HG03139 (cell line): Measurements from ENCODE around the gene TUBA4A.
"Not testable (repeated sequence)": the region's sequence is repeated elsewhere in the genome, so short reads cannot be mapped to it uniquely, and the experiment has no call there.

Experiments
- ATAC-seq: cut with Tn5 transposase; IDR thresholded peaks from one replicate; pipeline ENCODE4 v1.9.1; 2021; ENCODE audit not compliant: unreplicated experiment

TUBA4A gene

DNA sequence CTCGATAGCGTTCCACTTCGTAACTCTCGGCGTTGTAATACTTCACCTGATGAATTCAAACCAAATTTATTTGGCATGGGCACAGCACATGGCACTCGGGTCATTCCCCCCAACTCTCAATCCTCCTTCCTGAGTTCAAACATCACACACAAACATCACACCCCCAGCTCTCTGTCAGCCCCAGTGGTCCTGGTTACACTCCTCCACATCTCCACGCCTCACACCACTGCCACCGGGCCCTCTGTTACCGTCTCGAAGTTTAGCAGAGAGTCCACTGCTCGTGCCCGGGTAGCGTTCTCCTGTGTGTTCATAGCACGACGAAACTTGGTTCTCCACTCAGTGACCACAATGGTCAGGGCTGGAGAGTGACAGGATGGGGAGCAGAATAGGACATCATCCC is 39.6 kb downstream of the TUBA4A start:
- ATAC-seq, result no peak

DNA sequence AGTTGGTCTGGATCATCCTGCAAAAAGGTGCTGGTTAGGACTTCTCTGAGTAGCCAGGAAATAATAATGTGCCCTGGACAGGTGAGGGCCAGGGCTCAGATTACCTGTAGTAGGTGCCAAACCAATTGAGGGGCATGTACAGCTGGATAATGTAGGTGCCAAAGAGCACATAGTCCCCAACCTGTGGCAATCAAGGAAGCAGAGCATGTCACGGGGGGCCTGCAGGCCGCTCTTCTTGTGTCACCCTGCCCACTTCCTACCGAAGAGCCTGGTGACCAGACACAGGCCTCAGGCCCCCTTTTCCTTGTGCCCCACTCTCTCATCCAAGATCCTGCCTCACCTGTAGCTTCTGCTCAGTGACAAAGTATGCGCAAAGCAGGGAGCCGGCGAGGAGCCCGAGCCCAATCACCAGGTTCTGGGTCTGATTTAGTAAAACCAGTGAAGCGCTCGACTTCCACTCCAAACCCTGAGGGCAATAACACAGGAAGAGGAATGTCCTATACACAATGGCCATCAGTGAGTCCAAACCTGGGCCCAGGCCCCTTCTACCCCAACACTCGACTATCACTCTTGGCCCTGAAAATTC is 40.1 kb downstream of the TUBA4A start:
- no peak for ATAC-seq

- no peak for ATAC-seq
Observed at GRCh38 chr2:219213026-219213415, 40.7 kb downstream of the TUBA4A start.

GRCh38 chr2:219210886-219211362 is 42.8 kb downstream of the TUBA4A start:
- no peak for ATAC-seq

DNA sequence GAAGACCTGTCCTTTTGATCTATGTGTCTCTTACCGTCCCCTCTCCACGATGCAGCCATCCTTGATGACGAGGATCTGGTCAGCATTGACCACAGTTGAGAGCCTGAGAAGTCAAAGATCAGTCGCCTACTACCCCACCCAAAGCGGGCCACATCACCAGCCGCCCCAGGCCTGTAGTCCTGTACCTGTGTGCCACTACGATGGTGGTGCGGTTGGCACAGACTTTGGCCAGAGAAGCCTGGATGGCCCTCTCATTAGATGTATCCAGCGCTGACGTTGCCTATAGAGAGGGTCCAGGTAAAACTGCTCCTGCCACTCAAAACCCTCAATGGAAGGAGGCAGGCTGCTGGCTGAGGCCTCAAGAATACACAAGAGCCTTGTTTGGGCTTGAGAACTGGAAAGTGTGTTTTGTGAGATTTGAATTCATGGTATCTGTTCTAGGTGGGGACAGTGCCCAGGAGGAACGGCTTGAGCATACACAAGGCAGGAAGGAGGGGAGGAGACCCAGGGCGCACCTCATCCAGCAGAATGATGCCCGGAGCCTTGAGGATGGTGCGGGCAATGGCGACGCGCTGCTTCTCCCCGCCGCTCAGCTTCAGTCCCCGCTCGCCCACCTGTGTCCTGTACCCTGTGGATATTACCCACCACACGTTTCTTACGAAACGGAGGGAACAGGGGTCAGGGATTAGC is 43.4 kb downstream of the TUBA4A start:
- no peak for ATAC-seq

- no peak for ATAC-seq
Observed at GRCh38 chr2:219209236-219210195, 44.2 kb downstream of the TUBA4A start.

DNA sequence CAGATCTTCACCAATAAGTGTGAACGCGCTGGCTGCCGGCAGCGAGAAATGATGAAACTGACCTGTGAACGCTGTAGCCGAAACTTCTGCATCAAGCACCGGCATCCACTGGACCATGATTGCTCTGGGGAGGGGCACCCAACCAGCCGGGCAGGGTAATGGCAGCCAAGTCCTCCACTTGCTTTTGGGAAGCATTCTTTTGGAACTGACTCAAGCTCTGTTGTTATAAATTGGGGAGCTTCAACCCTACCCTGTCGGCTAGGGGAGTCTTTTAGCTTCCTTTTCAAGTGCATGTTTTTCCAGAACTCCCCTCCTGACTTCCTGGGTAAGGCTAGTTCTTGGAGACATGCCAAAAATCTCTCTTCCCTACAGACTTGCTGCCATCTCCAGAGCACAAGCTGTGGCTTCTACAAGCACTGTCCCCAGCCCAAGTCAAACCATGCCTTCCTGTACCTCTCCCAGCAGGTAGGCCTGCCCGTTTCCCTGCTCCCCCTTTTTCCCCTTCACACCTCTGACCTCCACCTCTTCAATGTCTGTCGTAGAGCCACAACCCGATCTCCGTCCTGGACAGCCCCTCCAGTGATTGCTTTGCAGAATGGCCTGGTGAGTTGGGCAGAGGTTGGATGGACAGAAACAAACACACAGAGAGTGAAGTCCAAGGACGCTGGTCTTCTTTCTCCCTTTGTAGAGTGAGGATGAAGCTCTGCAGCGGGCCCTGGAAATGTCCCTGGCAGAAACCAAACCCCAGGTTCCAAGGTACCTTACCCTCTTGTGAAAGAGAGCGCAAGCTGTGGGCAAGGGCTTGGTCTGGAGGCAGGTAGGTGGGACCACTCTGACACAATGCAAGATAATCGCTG is 45.6 kb downstream of the TUBA4A start:
- ATAC-seq, result no peak

DNA sequence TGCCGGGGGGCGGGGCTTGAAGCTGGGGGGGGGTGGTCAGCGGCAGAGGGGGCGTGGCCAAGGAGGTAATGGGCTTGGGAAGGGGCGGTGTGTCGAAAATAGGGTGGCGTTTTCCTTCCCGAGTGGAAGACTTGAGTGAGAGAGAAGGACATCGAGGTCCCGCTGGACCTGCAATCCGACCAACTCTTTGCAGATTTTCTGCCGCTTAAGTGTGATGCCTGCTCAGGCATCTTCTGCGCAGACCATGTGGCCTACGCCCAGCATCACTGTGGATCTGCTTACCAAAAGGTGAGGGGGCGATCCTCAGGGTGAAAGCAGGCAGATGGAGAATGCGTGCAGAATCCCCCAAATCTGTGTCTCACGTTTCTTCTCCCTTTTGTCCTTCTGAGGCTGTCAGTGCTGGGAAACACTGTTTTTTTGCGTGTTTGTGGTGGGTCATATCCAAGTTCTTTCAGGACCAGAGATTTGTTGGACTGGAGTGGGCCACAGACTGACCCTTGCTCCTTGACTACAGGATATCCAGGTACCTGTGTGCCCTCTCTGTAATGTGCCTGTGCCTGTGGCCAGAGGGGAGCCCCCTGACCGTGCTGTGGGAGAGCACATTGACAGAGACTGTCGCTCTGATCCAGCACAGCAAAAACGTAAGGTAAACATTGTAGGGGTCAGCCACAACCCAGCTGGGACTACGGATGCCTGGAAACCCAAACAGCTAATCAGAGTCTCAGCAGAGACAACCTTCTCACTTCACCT is 46.4 kb downstream of the TUBA4A start:
- ATAC-seq, result no peak

GRCh38 chr2:219206328-219207133 is 47.2 kb downstream of the TUBA4A start, which contains the start of gene ZFAND2B:
ZFAND2B (plus strand) TSS chr2:219206782; CDS start chr2:219206988, 206 bp downstream.
- peak; percentile 98 for ATAC-seq

- ATAC-seq, result no peak
Observed at GRCh38 chr2:219205981-219206327, 47.8 kb downstream of the TUBA4A start.

- ATAC-seq, result no peak
Observed at GRCh38 chr2:219205165-219205538, 48.6 kb downstream of the TUBA4A start.

DNA sequence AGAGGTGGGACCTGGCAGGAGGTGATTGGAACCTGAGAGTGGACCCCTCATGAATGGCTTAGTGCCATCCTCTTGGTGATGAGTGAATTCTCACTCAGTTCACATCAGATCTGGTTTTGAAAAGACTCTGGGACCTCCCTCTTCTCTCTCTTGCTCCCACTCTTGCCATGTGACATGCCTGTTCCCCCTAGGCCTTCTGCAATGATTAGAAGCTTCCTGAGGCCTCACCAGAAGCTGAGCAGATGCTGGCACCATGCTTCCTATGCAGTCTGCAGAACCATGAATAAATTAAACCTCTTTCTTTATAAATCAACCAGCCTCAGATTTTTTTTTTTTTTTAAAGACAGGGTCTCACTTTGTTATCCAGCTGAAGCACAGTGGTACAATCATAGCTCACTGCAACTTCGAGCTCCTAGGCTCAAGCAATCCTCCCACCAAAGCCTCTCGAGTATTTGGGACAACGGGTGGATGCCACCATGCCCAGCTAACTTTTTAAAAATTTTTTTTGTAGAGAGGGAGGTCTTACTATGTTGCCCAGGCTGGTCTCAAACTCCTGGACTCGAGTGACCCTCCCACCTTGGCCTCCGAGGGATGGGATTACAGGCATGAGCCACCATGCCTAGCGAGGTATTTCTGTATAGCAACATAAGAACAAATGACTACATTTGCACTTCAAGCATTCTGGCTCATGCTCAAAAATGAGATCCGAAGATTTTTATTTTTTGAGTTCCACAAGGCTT is 49.1 kb downstream of the TUBA4A start:
- ATAC-seq, result no peak

DNA sequence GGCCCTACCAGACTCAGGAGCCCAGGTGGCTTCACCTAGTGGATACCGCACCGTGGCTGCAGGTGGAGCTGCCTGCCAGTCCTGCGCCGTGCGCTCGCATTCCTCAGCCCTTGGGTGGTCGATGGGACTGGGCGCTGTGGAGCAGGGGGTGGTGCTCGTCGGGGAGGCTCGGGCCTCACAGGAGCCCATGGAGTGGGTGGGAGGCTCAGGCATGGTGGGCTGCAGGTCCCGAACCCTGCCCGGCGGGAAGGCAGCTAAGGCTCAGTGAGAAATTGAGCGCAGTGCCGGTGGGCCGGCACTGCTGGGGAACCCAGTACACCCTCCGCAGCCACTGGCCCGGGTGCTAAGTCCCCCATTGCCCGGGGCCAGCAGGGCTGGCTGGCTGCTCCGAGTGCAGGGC is 52.4 kb downstream of the TUBA4A start:
- not testable (repeated sequence) for ATAC-seq

DNA sequence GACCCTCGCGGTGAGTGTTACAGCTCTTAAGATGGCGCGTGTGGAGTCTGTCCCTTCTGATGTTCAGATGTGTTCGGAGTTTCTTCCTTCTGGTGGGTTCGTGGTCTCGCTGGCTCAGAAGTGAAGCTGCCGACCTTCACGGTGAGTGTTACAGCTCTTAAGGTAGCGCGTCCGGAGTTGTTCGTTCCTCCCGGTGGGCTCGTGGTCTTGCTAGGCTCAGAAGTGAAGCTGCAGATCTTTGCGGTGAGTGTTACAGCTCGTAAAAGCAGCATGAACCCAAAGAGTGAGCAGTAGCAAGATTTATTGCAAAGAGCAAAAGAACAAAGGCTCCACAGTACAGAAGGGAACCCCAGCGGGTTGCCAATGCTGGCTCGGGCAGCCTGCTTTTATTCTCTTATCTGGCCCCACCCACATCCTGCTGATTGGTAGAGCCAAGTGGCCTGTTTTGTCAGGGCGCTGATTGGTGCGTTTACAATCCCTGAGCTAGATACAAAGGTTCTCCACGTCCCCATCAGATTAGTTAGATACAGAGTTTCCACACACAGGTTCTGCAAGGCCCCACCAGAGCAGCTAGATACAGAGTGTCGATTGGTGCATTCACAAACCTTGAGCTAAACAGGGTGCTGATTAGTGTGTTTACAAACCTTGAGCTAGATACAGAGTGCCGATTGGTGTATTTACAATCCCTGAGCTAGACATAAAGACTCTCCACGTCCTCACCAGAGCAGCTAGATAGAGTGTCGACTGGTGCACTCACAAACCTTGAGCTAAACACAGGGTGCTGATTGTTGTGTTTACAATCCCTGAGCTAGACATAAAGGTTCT is 53.0 kb downstream of the TUBA4A start:
- ATAC-seq, result not testable (repeated sequence)
